GM23338 (cell line): ENCODE results near the gene PTOV1.
A peak's percentile ranks its signal among the peaks of the same experiment; 100 is the strongest.

ENCODE experiments used
- CREB1 ChIP-seq: fragments of 250-450 bp; sonication (Bioruptor Pico); IDR thresholded peaks from 2 replicates; pipeline ENCODE4 v1.5.0; 2020; ENCODE audit warnings: low read depth, mild to moderate bottlenecking, moderate library complexity
- EZH2 ChIP-seq: fragments of 200-600 bp; sonication (generic); IDR thresholded peaks from one replicate; pipeline ENCODE4 v1.8.0; 2017; ENCODE audit warnings: antibody characterized with exemption, mild to moderate bottlenecking, low read depth; ENCODE audit not compliant: unreplicated experiment
- EZH2phosphoT487 ChIP-seq: fragments of 200-600 bp; sonication (generic); IDR thresholded peaks from one replicate; pipeline ENCODE4 v1.8.1; 2018; ENCODE audit warnings: antibody characterized with exemption; ENCODE audit not compliant: unreplicated experiment
- JUNB ChIP-seq: IDR thresholded peaks from one replicate; pipeline ENCODE4 v1.6.1; 2016; ENCODE audit warnings: antibody characterized with exemption; ENCODE audit not compliant: unreplicated experiment
- NANOG ChIP-seq: IDR thresholded peaks from 2 replicates; pipeline ENCODE4 v1.6.1; 2016; ENCODE audit warnings: antibody characterized with exemption, borderline replicate concordance
- POLR2AphosphoS5 ChIP-seq: IDR thresholded peaks from 2 replicates; pipeline ENCODE4 v1.6.1; 2016; ENCODE audit warnings: antibody characterized with exemption, low read depth
- STAT1 ChIP-seq: IDR thresholded peaks from one replicate; pipeline ENCODE4 v1.6.1; 2016; ENCODE audit warnings: antibody characterized with exemption; ENCODE audit not compliant: unreplicated experiment
- ZNF331 ChIP-seq: fragments of 250-450 bp; sonication (Bioruptor Pico); IDR thresholded peaks from 2 replicates; pipeline ENCODE4 v1.5.0; 2020; ENCODE audit warnings: low read depth, mild to moderate bottlenecking, moderate library complexity
- TF ChIP-seq, protein P1 (sequence below), 2 experiments: fragments of 200-600 bp in 1 of 2; sonication (generic) in 1 of 2; conservative IDR thresholded peaks; 2 replicates each; pipeline versions ENCODE4 v1.5.1 to v1.6.1; 2016 to 2017; ENCODE audit warnings: antibody characterized with exemption in 2 of 2, low read depth in 2 of 2, mild to moderate bottlenecking in 2 of 2, moderate library complexity in 1 of 2
- TF ChIP-seq, protein P2 (sequence below): IDR thresholded peaks from one replicate; pipeline ENCODE4 v1.6.1; 2018; ENCODE audit warnings: antibody characterized with exemption; ENCODE audit not compliant: unreplicated experiment

DNA sequence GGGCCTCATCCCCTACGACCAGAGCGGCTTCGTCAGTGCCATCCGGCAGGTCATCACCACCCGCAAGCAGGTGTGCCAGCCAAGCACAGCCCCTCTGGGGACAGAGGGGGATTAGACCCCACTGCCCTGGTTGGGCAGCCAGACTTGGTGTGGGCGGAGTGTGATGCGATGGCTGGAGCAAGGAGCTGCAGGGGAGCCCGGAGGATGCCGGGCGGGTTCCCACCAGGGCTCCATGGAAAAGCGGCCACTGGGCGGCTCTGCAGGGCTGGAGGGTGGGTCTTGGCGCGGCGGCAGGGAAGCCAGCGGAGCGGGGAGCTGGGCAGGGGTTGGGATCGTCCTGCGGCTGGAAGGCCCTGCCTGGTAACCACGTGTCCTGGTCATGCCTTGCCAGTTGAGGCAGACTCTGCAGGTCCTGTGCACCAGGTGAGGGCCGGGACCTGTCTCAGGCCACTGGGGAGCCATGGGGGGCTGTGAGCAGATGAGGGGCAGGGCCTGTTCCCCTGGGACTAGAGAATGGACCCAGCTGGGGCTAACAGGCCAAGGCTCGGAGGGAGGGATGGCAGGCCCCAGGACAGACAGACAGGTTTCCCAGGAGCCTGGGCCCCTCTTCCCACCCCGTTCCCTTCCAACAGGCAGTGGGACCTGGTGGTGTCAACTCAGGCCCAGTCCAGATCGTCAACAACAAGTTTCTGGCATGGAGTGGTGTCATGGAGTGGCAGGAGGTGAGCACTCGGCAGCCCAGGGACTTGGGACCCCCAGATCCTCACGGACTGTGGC is 6.3 kb downstream of the PTOV1 start:
- TF ChIP-seq EZH2 (no peak), POLR2AphosphoS5 (no peak; the same call in 1 of the 2 replicates), NANOG (no peak), EZH2phosphoT487 (no peak), CREB1 (CRISPR knock-in tag) (no peak), JUNB (no peak), STAT1 (no peak), ZNF331 (CRISPR knock-in tag) (no peak)
- TF ChIP-seq, protein P1, sequence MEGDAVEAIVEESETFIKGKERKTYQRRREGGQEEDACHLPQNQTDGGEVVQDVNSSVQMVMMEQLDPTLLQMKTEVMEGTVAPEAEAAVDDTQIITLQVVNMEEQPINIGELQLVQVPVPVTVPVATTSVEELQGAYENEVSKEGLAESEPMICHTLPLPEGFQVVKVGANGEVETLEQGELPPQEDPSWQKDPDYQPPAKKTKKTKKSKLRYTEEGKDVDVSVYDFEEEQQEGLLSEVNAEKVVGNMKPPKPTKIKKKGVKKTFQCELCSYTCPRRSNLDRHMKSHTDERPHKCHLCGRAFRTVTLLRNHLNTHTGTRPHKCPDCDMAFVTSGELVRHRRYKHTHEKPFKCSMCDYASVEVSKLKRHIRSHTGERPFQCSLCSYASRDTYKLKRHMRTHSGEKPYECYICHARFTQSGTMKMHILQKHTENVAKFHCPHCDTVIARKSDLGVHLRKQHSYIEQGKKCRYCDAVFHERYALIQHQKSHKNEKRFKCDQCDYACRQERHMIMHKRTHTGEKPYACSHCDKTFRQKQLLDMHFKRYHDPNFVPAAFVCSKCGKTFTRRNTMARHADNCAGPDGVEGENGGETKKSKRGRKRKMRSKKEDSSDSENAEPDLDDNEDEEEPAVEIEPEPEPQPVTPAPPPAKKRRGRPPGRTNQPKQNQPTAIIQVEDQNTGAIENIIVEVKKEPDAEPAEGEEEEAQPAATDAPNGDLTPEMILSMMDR (conservative IDR thresholded peaks at IDR 0.05; ENCODE audit: low read depth in 2 of 2), result peak in 1 of 2 experiments; percentile 11; a peak in 1 of 4 replicates
- TF ChIP-seq, protein P2, sequence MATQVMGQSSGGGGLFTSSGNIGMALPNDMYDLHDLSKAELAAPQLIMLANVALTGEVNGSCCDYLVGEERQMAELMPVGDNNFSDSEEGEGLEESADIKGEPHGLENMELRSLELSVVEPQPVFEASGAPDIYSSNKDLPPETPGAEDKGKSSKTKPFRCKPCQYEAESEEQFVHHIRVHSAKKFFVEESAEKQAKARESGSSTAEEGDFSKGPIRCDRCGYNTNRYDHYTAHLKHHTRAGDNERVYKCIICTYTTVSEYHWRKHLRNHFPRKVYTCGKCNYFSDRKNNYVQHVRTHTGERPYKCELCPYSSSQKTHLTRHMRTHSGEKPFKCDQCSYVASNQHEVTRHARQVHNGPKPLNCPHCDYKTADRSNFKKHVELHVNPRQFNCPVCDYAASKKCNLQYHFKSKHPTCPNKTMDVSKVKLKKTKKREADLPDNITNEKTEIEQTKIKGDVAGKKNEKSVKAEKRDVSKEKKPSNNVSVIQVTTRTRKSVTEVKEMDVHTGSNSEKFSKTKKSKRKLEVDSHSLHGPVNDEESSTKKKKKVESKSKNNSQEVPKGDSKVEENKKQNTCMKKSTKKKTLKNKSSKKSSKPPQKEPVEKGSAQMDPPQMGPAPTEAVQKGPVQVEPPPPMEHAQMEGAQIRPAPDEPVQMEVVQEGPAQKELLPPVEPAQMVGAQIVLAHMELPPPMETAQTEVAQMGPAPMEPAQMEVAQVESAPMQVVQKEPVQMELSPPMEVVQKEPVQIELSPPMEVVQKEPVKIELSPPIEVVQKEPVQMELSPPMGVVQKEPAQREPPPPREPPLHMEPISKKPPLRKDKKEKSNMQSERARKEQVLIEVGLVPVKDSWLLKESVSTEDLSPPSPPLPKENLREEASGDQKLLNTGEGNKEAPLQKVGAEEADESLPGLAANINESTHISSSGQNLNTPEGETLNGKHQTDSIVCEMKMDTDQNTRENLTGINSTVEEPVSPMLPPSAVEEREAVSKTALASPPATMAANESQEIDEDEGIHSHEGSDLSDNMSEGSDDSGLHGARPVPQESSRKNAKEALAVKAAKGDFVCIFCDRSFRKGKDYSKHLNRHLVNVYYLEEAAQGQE, result no peak
